HEK293 (cell line): ENCODE measurements around the gene MPC1.
"Not testable (repeated sequence)": the region's sequence is repeated elsewhere in the genome, so short reads cannot be mapped to it uniquely, and the experiment has no call there.

Experiments used
- CTCF ChIA-PET: fragments of 350-600 bp; formaldehyde crosslinking; extraction: SDS; loops from one replicate; lab custom pipeline; 2021; ENCODE audit warnings: antibody characterized with exemption; lab: Yijun Ruan, JAX
- POLR2A ChIA-PET: fragments of 300-600 bp; formaldehyde crosslinking; extraction: SDS; loops from one replicate; lab custom pipeline; 2020; ENCODE audit warnings: antibody characterized with exemption, inconsistent platforms; lab: Yijun Ruan, JAX
- H3K27ac ChIP-seq: fragments of 200-500 bp; sonication (Bioruptor generic); 2 replicates; pipeline ENCODE4 v1.5.1; 2014; ENCODE audit warnings: low read depth, low read length, control low read depth, inconsistent platforms; ENCODE audit errors: extremely low read depth
- H3K36me3 ChIP-seq, 2 experiments: fragments of 200-500 bp in 1 of 2; sonication (Bioruptor generic) in 1 of 2; 1 replicate in 1 of 2; 2 replicates in 1 of 2; pipeline ENCODE4 v1.5.1; 2014 to 2017; ENCODE audit warnings: inconsistent platforms in 2 of 2, low read length in 2 of 2; ENCODE audit not compliant: control insufficient read depth in 2 of 2, insufficient read depth in 1 of 2
- H3K4me1 ChIP-seq: fragments of 200-500 bp; sonication (Bioruptor generic); 2 replicates; pipeline ENCODE4 v1.5.1; 2014; ENCODE audit warnings: mild to moderate bottlenecking, low read length, inconsistent platforms; ENCODE audit not compliant: control insufficient read depth, insufficient read depth
- H3K4me3 ChIP-seq: 2 replicates; pipeline ENCODE4 v1.5.1; 2011; ENCODE audit warnings: low read depth, mild to moderate bottlenecking, control low read depth, low read length, moderate library complexity
- H3K9me3 ChIP-seq: fragments of 200-500 bp; sonication (Bioruptor generic); 2 replicates; pipeline ENCODE4 v1.5.1; 2014; ENCODE audit warnings: low read depth, low read length, inconsistent platforms; ENCODE audit not compliant: control insufficient read depth, insufficient read depth
- HOXD13 ChIP-seq: sonication (generic); formaldehyde crosslinking; IDR thresholded peaks from 2 replicates; pipeline ENCODE4 v1.8.0; 2022; ENCODE audit warnings: missing genetic modification reagents, borderline replicate concordance
- ZBTB8A ChIP-seq: fragments of 450-650 bp; formaldehyde crosslinking; IDR thresholded peaks from 2 replicates; pipeline ENCODE4 v1.5.1; 2016; ENCODE audit warnings: missing biosample characterization, missing genetic modification characterization
- ZNF16 ChIP-seq: fragments of 450-650 bp; formaldehyde crosslinking; IDR thresholded peaks from 2 replicates; pipeline ENCODE4 v1.5.1; 2016; ENCODE audit warnings: low read depth, missing biosample characterization, missing genetic modification characterization
- ZNF169 ChIP-seq: fragments of 450-650 bp; formaldehyde crosslinking; IDR thresholded peaks from 2 replicates; pipeline ENCODE4 v1.5.1; 2016; ENCODE audit warnings: missing biosample characterization, missing genetic modification characterization
- ZNF174 ChIP-seq: fragments of 450-650 bp; formaldehyde crosslinking; IDR thresholded peaks from 2 replicates; pipeline ENCODE4 v1.5.0; 2017; ENCODE audit warnings: missing biosample characterization, mild to moderate bottlenecking, missing genetic modification characterization
- ZNF202 ChIP-seq: fragments of 450-650 bp; formaldehyde crosslinking; IDR thresholded peaks from 2 replicates; pipeline ENCODE4 v1.5.1; 2016; ENCODE audit warnings: missing biosample characterization, missing genetic modification characterization, borderline replicate concordance
- ZNF223 ChIP-seq: fragments of 450-650 bp; formaldehyde crosslinking; IDR thresholded peaks from 2 replicates; pipeline ENCODE4 v1.5.1; 2016; ENCODE audit warnings: missing biosample characterization, missing genetic modification characterization
- ZNF239 ChIP-seq: fragments of 450-650 bp; formaldehyde crosslinking; IDR thresholded peaks from 2 replicates; pipeline ENCODE4 v1.5.1; 2016; ENCODE audit warnings: missing biosample characterization, missing genetic modification characterization
- ZNF292 ChIP-seq: fragments of 450-650 bp; formaldehyde crosslinking; IDR thresholded peaks from 2 replicates; pipeline ENCODE4 v1.5.1; 2016; ENCODE audit warnings: low read depth, missing biosample characterization, missing genetic modification characterization, borderline replicate concordance
- ZNF426 ChIP-seq: fragments of 450-650 bp; formaldehyde crosslinking; IDR thresholded peaks from 2 replicates; pipeline ENCODE4 v1.5.1; 2017; ENCODE audit warnings: missing biosample characterization, missing genetic modification characterization, mild to moderate bottlenecking, inconsistent platforms, moderate library complexity
- ZNF544 ChIP-seq: fragments of 450-650 bp; formaldehyde crosslinking; IDR thresholded peaks from 2 replicates; pipeline ENCODE4 v1.5.0; 2017; ENCODE audit warnings: missing biosample characterization, missing genetic modification characterization
- ZNF549 ChIP-seq: fragments of 450-650 bp; IDR thresholded peaks from 2 replicates; pipeline ENCODE4 v1.5.1; 2018; ENCODE audit warnings: missing biosample characterization, missing genetic modification characterization, mild to moderate bottlenecking, inconsistent platforms, moderate library complexity
- ZNF558 ChIP-seq: fragments of 450-650 bp; formaldehyde crosslinking; IDR thresholded peaks from 2 replicates; pipeline ENCODE4 v1.5.1; 2016; ENCODE audit warnings: missing biosample characterization, missing genetic modification characterization
- ZNF701 ChIP-seq: fragments of 450-650 bp; formaldehyde crosslinking; IDR thresholded peaks from 2 replicates; pipeline ENCODE4 v1.5.1; 2016; ENCODE audit warnings: missing biosample characterization, missing genetic modification characterization
- ZSCAN30 ChIP-seq: fragments of 450-650 bp; IDR thresholded peaks from 2 replicates; pipeline ENCODE4 v1.5.1; 2018; ENCODE audit warnings: missing biosample characterization, mild to moderate bottlenecking, missing genetic modification characterization, moderate library complexity
- TF ChIP-seq, protein P1 (sequence below): fragments of 450-650 bp; formaldehyde crosslinking; IDR thresholded peaks from 2 replicates; pipeline ENCODE4 v1.5.1; 2016; ENCODE audit warnings: missing biosample characterization, missing genetic modification characterization, borderline replicate concordance
- TF ChIP-seq, protein P2 (sequence below): fragments of 450-650 bp; formaldehyde crosslinking; IDR thresholded peaks from 2 replicates; pipeline ENCODE4 v1.5.1; 2016; ENCODE audit warnings: missing biosample characterization, missing genetic modification characterization
- TF ChIP-seq, protein P3 (sequence below): fragments of 450-650 bp; formaldehyde crosslinking; IDR thresholded peaks from 2 replicates; pipeline ENCODE4 v1.5.1; 2016; ENCODE audit warnings: missing biosample characterization, missing genetic modification characterization
- TF ChIP-seq, protein P4 (sequence below): fragments of 450-650 bp; formaldehyde crosslinking; IDR thresholded peaks from 2 replicates; pipeline ENCODE4 v1.5.1; 2017; ENCODE audit warnings: missing biosample characterization, mild to moderate bottlenecking, missing genetic modification characterization, moderate library complexity
- TF ChIP-seq, protein P5 (sequence below): fragments of 450-650 bp; formaldehyde crosslinking; IDR thresholded peaks from 2 replicates; pipeline ENCODE4 v1.5.1; 2017; ENCODE audit warnings: missing biosample characterization, missing genetic modification characterization

The MPC1 gene

DNA sequence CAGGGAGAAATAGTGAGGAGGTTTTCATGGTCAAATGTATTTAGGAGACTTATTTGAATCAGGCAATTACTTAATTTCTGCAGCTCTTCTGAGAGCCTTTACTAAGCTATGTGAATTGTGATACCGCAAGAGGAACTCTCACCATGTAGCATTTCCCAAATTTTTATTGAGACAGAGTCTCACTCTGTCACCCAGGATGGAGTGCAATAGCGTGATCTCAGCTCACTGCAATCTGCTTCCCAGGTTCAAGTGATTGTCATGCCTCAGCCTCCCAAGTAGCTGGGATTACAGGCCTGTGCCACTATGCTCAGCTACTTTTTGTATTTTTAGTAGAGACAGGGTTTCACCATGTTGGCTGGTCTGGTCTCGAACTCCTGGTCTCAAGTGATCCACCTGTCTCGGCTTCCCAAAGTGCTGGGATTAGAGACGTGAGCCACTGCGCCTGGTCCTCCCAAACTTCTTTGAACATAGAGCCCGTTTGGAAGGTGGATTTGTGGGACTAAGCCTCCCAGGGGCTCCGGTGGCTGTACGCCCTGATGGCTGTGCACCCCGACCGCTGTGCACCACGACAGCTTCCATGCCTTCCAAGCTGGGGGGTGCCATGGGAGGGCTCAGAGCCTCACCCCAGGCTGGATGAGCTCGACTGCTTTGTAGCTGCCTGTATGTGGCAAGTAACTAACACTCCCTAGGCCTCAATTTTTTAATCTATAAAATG lies 5.7 kb upstream of the MPC1 start (continued):
- TF ChIP-seq, protein P1, sequence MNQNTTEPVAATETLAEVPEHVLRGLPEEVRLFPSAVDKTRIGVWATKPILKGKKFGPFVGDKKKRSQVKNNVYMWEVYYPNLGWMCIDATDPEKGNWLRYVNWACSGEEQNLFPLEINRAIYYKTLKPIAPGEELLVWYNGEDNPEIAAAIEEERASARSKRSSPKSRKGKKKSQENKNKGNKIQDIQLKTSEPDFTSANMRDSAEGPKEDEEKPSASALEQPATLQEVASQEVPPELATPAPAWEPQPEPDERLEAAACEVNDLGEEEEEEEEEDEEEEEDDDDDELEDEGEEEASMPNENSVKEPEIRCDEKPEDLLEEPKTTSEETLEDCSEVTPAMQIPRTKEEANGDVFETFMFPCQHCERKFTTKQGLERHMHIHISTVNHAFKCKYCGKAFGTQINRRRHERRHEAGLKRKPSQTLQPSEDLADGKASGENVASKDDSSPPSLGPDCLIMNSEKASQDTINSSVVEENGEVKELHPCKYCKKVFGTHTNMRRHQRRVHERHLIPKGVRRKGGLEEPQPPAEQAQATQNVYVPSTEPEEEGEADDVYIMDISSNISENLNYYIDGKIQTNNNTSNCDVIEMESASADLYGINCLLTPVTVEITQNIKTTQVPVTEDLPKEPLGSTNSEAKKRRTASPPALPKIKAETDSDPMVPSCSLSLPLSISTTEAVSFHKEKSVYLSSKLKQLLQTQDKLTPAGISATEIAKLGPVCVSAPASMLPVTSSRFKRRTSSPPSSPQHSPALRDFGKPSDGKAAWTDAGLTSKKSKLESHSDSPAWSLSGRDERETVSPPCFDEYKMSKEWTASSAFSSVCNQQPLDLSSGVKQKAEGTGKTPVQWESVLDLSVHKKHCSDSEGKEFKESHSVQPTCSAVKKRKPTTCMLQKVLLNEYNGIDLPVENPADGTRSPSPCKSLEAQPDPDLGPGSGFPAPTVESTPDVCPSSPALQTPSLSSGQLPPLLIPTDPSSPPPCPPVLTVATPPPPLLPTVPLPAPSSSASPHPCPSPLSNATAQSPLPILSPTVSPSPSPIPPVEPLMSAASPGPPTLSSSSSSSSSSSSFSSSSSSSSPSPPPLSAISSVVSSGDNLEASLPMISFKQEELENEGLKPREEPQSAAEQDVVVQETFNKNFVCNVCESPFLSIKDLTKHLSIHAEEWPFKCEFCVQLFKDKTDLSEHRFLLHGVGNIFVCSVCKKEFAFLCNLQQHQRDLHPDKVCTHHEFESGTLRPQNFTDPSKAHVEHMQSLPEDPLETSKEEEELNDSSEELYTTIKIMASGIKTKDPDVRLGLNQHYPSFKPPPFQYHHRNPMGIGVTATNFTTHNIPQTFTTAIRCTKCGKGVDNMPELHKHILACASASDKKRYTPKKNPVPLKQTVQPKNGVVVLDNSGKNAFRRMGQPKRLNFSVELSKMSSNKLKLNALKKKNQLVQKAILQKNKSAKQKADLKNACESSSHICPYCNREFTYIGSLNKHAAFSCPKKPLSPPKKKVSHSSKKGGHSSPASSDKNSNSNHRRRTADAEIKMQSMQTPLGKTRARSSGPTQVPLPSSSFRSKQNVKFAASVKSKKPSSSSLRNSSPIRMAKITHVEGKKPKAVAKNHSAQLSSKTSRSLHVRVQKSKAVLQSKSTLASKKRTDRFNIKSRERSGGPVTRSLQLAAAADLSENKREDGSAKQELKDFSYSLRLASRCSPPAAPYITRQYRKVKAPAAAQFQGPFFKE (tag by site-specific recombination), result no peak
- TF ChIP-seq ZNF174 (tag by site-specific recombination), result no peak
- TF ChIP-seq ZBTB8A (tag by site-specific recombination), result no peak
- TF ChIP-seq, protein P2, sequence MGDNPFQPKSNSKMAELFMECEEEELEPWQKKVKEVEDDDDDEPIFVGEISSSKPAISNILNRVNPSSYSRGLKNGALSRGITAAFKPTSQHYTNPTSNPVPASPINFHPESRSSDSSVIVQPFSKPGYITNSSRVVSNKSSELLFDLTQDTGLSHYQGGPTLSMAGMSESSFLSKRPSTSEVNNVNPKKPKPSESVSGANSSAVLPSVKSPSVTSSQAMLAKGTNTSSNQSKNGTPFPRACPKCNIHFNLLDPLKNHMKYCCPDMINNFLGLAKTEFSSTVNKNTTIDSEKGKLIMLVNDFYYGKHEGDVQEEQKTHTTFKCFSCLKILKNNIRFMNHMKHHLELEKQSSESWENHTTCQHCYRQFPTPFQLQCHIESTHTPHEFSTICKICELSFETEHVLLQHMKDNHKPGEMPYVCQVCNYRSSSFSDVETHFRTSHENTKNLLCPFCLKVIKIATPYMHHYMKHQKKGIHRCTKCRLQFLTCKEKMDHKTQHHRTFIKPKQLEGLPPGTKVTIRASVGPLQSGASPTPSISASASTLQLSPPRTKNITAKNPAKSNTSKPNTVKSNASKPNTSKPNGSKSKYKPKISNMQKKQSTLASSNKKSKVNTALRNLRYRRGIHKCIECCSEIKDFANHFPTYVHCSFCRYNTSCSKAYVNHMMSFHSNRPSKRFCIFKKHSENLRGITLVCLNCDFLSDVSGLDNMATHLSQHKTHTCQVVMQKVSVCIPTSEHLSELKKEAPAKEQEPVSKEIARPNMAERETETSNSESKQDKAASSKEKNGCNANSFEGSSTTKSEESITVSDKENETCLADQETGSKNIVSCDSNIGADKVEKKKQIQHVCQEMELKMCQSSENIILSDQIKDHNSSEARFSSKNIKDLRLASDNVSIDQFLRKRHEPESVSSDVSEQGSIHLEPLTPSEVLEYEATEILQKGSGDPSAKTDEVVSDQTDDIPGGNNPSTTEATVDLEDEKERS, result no peak
- no peak for TF ChIP-seq ZNF701 (tag by site-specific recombination)
- TF ChIP-seq, protein P3, sequence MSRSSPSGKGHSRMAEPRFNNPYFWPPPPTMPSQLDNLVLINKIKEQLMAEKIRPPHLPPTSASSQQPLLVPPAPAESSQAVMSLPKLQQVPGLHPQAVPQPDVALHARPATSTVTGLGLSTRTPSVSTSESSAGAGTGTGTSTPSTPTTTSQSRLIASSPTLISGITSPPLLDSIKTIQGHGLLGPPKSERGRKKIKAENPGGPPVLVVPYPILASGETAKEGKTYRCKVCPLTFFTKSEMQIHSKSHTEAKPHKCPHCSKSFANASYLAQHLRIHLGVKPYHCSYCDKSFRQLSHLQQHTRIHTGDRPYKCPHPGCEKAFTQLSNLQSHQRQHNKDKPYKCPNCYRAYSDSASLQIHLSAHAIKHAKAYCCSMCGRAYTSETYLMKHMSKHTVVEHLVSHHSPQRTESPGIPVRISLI (tag by site-specific recombination), result no peak
- TF ChIP-seq, protein P4, sequence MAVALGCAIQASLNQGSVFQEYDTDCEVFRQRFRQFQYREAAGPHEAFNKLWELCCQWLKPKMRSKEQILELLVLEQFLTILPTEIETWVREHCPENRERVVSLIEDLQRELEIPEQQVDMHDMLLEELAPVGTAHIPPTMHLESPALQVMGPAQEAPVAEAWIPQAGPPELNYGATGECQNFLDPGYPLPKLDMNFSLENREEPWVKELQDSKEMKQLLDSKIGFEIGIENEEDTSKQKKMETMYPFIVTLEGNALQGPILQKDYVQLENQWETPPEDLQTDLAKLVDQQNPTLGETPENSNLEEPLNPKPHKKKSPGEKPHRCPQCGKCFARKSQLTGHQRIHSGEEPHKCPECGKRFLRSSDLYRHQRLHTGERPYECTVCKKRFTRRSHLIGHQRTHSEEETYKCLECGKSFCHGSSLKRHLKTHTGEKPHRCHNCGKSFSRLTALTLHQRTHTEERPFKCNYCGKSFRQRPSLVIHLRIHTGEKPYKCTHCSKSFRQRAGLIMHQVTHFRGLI (tag by site-specific recombination), result no peak
- no peak for TF ChIP-seq HOXD13 (CRISPR knock-in tag)
- no peak for TF ChIP-seq ZNF169 (tag by site-specific recombination)

DNA sequence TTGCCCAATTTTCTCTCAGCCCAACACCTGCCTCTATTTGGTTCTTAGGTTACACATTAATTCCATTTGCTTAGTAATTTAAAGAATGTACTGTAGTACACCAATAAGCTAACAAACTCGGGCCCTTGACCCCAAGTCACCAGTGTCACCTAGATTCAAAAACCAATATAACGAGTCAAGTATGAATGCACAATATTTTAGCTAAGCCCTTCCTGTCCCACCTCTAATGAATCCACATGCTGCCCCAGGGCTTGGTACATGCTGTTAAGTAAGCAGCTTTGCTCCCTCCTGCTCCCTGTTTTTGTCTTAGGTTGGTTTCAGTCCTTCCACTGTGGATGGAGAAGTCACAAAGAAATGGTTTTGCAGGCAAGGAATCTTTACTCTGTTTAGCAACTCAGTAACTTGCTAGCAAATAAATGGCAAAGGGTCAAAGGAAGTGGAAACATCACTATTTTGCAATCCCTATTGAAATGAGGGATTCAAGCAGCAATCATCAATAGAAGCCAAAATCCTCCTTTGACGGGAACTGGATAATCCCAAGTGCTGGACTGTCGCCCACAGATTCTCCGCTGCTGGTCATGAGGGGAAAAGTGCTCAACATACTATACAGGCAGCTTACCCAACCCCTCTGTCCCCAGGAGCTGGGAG lies 5.0 kb upstream of the MPC1 start:
- ChIA-PET POLR2A (no interaction called here), CTCF (interaction anchor here (0.6 to 4.0 kb wide), 4 partner anchors 12 to 182 kb away, joined by 3 to 27 read pairs (median 5); no protein-coding TSS in a partner anchor)
- Histone ChIP-seq H3K27ac (no peak overlapping the region), H3K4me1 (no peaks in the 10 kb centered on the region), H3K9me3 (no peaks in the 10 kb centered on the region), H3K4me3 (no peak overlapping the region), H3K36me3 (no peaks in the 10 kb centered on the region)
- TF ChIP-seq ZNF426 (tag by site-specific recombination) (no peak), ZNF202 (tag by site-specific recombination) (no peak), ZNF544 (tag by site-specific recombination) (no peak), ZSCAN30 (no peak), ZNF292 (no peak), ZNF239 (tag by site-specific recombination) (no peak), ZNF223 (tag by site-specific recombination) (no peak), ZNF549 (tag by site-specific recombination) (no peak), ZNF558 (no peak), ZNF16 (no peak)
- TF ChIP-seq, protein P5, sequence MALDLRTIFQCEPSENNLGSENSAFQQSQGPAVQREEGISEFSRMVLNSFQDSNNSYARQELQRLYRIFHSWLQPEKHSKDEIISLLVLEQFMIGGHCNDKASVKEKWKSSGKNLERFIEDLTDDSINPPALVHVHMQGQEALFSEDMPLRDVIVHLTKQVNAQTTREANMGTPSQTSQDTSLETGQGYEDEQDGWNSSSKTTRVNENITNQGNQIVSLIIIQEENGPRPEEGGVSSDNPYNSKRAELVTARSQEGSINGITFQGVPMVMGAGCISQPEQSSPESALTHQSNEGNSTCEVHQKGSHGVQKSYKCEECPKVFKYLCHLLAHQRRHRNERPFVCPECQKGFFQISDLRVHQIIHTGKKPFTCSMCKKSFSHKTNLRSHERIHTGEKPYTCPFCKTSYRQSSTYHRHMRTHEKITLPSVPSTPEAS (tag by site-specific recombination), result no peak

DNA sequence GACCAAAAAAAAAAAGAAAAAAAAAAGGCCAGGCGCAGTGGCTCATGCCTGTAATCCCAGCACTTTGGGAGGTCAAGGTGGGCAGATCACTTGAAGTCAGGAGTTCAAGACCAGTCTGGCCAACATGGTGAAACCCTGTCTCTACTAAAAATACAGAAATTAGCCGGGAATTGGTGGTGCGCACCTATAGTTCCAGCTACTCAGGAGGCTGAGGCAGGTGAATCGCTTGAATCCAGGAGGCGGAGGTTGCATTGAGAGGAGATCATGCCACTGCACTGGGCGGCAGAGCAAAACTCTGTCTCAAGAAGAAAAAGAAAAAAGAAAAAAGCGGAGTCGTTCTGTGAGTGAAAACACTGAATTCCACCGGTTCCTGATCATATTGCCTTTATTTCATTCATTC lies 4.4 kb upstream of the MPC1 start:
- POLR2A ChIA-PET, H3K4me1 ChIP-seq, H3K4me3 ChIP-seq, H3K27ac ChIP-seq, H3K36me3 ChIP-seq, H3K9me3 ChIP-seq: not testable (repeated sequence)
- CTCF ChIA-PET, result interaction anchor here (0.6 to 4.0 kb wide), 3 partner anchors 11 to 183 kb away, joined by 3 to 27 read pairs (median 4); no protein-coding TSS in a partner anchor
